A673 (cell line): ENCODE measurements around the gene TACC2.

Experiments used
- EZH2 ChIP-seq: fragments of 200-600 bp; sonication (generic); IDR thresholded peaks from 2 replicates; pipeline ENCODE4 v1.6.1; 2017; ENCODE audit warnings: borderline replicate concordance, low read depth, mild to moderate bottlenecking, mixed read lengths, antibody characterized with exemption, low read length; ENCODE audit not compliant: poor library complexity, severe bottlenecking
- TF ChIP-seq, protein P1 (sequence below): fragments of 300-800, 200-600 bp; sonication (generic); conservative IDR thresholded peaks from 2 replicates; pipeline ENCODE4 v1.5.1; 2017; ENCODE audit warnings: low read depth, mild to moderate bottlenecking, antibody characterized with exemption, low read length, moderate library complexity, mixed read lengths

GRCh38 chr10:122014652-122015248, 25.8 kb downstream of the TACC2 start:
- TF ChIP-seq, protein P1, sequence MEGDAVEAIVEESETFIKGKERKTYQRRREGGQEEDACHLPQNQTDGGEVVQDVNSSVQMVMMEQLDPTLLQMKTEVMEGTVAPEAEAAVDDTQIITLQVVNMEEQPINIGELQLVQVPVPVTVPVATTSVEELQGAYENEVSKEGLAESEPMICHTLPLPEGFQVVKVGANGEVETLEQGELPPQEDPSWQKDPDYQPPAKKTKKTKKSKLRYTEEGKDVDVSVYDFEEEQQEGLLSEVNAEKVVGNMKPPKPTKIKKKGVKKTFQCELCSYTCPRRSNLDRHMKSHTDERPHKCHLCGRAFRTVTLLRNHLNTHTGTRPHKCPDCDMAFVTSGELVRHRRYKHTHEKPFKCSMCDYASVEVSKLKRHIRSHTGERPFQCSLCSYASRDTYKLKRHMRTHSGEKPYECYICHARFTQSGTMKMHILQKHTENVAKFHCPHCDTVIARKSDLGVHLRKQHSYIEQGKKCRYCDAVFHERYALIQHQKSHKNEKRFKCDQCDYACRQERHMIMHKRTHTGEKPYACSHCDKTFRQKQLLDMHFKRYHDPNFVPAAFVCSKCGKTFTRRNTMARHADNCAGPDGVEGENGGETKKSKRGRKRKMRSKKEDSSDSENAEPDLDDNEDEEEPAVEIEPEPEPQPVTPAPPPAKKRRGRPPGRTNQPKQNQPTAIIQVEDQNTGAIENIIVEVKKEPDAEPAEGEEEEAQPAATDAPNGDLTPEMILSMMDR = no peak
- no peak for TF ChIP-seq EZH2
